B cell (primary cell): Measurements from ENCODE around the gene NTN4. TPM values are rescaled to one million over a fixed set of nuclear protein-coding genes. Genes with fewer than 3 reads are reported as not detected.

Experiments used
- ATAC-seq: fragments of 200-7000 bp; cut with Tn5 transposase; one replicate; pipeline ENCODE4 v1.10.0; 2021; ENCODE audit warnings: low read depth, mild to moderate bottlenecking, moderate number of reproducible peaks, moderate library complexity
- CTCF ChIA-PET: fragments of 350-600 bp; sonication (Branson Sonifier 250); formaldehyde crosslinking; loops from one replicate; lab custom pipeline; 2021; ENCODE audit warnings: antibody characterized with exemption, inconsistent platforms; lab: Charles Lee
- POLR2A ChIA-PET: fragments of 350-600 bp; sonication (Branson Sonifier 250); formaldehyde crosslinking; loops from one replicate; lab custom pipeline; 2021; ENCODE audit warnings: antibody characterized with exemption; lab: Charles Lee
- DNase-seq: peaks from one replicate; pipeline ENCODE4 v3.0.0; 2013
- H2AFZ ChIP-seq: 2 replicates; pipeline ENCODE4 v1.6.1; 2012; ENCODE audit warnings: mild to moderate bottlenecking, low read depth, low read length; ENCODE audit not compliant: insufficient read depth, poor library complexity, severe bottlenecking
- H3K27ac ChIP-seq, 2 donors: 1 replicate in 1 of 2; 2 replicates in 1 of 2; pipeline ENCODE4 v1.5.1; 2012 to 2013; ENCODE audit warnings: low read length in 2 of 2, mild to moderate bottlenecking in 2 of 2, moderate library complexity in 1 of 2
- H3K27me3 ChIP-seq, 4 experiments: fragments of 200-600 bp in 1 of 4; sonication (generic) in 1 of 4; replicated peaks in 1 of 4; 1 replicate in 2 of 4; 2 replicates in 2 of 4; pipeline versions ENCODE4 v1.6.1 to v1.7.0; 2013 to 2016; ENCODE audit warnings: low read length in 3 of 4, mild to moderate bottlenecking in 2 of 4, mixed read lengths in 1 of 4, moderate library complexity in 1 of 4; ENCODE audit not compliant: insufficient read depth in 4 of 4, control insufficient read depth in 3 of 4; ENCODE audit errors: control extremely low read depth in 1 of 4
- H3K36me3 ChIP-seq, 2 experiments: replicated peaks in 1 of 2; 1 replicate in 1 of 2; 2 replicates in 1 of 2; pipeline versions ENCODE4 v1.6.1 to v1.7.1; 2013; ENCODE audit warnings: low read length in 1 of 2; ENCODE audit not compliant: insufficient read depth in 2 of 2, control insufficient read depth in 1 of 2; ENCODE audit errors: control extremely low read depth in 1 of 2, extremely low read depth in 1 of 2
- H3K4me1 ChIP-seq, 2 donors: fragments of 200-600 bp in 1 of 2; sonication (generic) in 1 of 2; 1 replicate in 1 of 2; 2 replicates in 1 of 2; pipeline versions ENCODE4 v1.5.1 to v1.6.1; 2013 to 2017; ENCODE audit warnings: low read length in 2 of 2; ENCODE audit not compliant: control insufficient read depth in 2 of 2, insufficient read depth in 2 of 2
- H3K4me2 ChIP-seq: replicated peaks from 2 replicates; pipeline ENCODE3; 2012; ENCODE audit warnings: mild to moderate bottlenecking, low read depth, low read length; ENCODE audit not compliant: poor library complexity, severe bottlenecking
- H3K4me3 ChIP-seq, 5 experiments: fragments of 200-600 bp in 1 of 5; sonication (generic) in 1 of 5; 1 replicate in 3 of 5; 2 replicates in 2 of 5; pipeline versions ENCODE4 v1.5.1 to v1.7.0; 2011 to 2016; ENCODE audit warnings: low read length in 4 of 5, mild to moderate bottlenecking in 4 of 5, low read depth in 2 of 5, control low read depth in 1 of 5, moderate library complexity in 1 of 5; ENCODE audit not compliant: insufficient read depth in 1 of 5; ENCODE audit errors: control extremely low read depth in 1 of 5, extremely low read depth in 1 of 5
- H3K79me2 ChIP-seq: fragments of 200-600 bp; sonication (generic); one replicate; pipeline ENCODE4 v1.6.0; 2016; ENCODE audit warnings: low read length; ENCODE audit not compliant: control insufficient read depth, insufficient read depth
- H3K9ac ChIP-seq: fragments of 200-600 bp; sonication (generic); 2 replicates; pipeline ENCODE4 v1.6.1; 2017; ENCODE audit warnings: mild to moderate bottlenecking, low read length, moderate library complexity
- H3K9me3 ChIP-seq, 3 donors: one replicate each; pipeline versions ENCODE4 v1.6.1 to v1.7.1; 2013; ENCODE audit warnings: low read length in 2 of 3; ENCODE audit not compliant: control insufficient read depth in 2 of 3, insufficient read depth in 1 of 3; ENCODE audit errors: control extremely low read depth in 1 of 3
- H4K20me1 ChIP-seq: 2 replicates; pipeline ENCODE4 v1.6.0; 2012; ENCODE audit warnings: mild to moderate bottlenecking, low read length; ENCODE audit not compliant: insufficient read depth, control insufficient read depth, poor library complexity, severe bottlenecking
- H3K27ac Mint-ChIP-seq: one replicate; pipeline ENCODE4 v1.8.0; 2021; ENCODE audit warnings: mixed read lengths
- H3K27me3 Mint-ChIP-seq: one replicate; pipeline ENCODE4 v1.8.0; 2021; ENCODE audit warnings: mixed read lengths
- H3K4me1 Mint-ChIP-seq: one replicate; pipeline ENCODE4 v1.8.0; 2021; ENCODE audit warnings: mixed read lengths
- H3K4me3 Mint-ChIP-seq: one replicate; pipeline ENCODE4 v1.8.0; 2021; ENCODE audit warnings: mixed read lengths
- H3K9me3 Mint-ChIP-seq: one replicate; pipeline ENCODE4 v1.8.0; 2022; ENCODE audit warnings: mixed read lengths; ENCODE audit not compliant: insufficient read depth
- EZH2 ChIP-seq: IDR thresholded peaks from 2 replicates; pipeline ENCODE4 v1.6.1; 2012; ENCODE audit warnings: borderline replicate concordance, low read depth, mild to moderate bottlenecking, moderate library complexity, low read length; ENCODE audit not compliant: insufficient read depth, poor library complexity, severe bottlenecking
- WGBS: methylation state at CpG from one replicate; pipeline ENCODE4 v1.1.5; 2013; ENCODE audit warnings: missing lambda C conversion rate; ENCODE audit not compliant: insufficient coverage; 5-methylcytosine and 5-hydroxymethylcytosine counted together
- intact Hi-C: fragments of 100-400 bp; cut with micrococcal nuclease; formaldehyde crosslinking; loops from one replicate; pipeline ENCODE4 v1.10.0; 2022
- polyA plus RNA-seq: library from polyadenylated mRNA; depleted of rRNA; stranded (reverse); fragments of >200 nt; gene quantifications from 2 replicates; pipeline ENCODE4 v1.2.3, GENCODE V29; 2012
- total RNA-seq, 2 donors: library from RNA; stranded (reverse); fragments of 120-200 nt in 1 of 2; gene quantifications; 1 replicate in 1 of 2; 2 replicates in 1 of 2; pipeline versions ENCODE4 v1.2.3 to v1.2.4, GENCODE V29; 2013 to 2022
- TF ChIP-seq, protein P1 (sequence below): fragments of 200-600 bp; IDR thresholded peaks from one replicate; pipeline ENCODE4 v1.8.0; 2022; ENCODE audit warnings: antibody characterized with exemption, mild to moderate bottlenecking

NTN4 gene
- total and polyA plus RNA-seq, 2 donors (not counting 1 experiment from before 2014, with no cell fraction given): not detected

GRCh38 chr12:95810411-95810810 lies 19.8 kb upstream of the NTN4 start:
- Histone ChIP-seq H3K27me3 (peaks cover 0 to 8% (median 2%) of the 10 kb centered on the region in 4 experiments), H3K36me3 (no peaks in the 10 kb centered on the region), H3K4me2 (no peak overlapping the region), H3K79me2 (no peaks in the 10 kb centered on the region), H2AFZ (no peak overlapping the region), H3K4me1 (no peaks in the 10 kb centered on the region), H4K20me1 (no peaks in the 10 kb centered on the region), H3K9ac (no peak overlapping the region), H3K27ac (no peak overlapping the region), H3K4me3 (no peak overlapping the region), H3K9me3 (no peaks in the 10 kb centered on the region)
- Mint-ChIP-seq H3K27ac (no peak overlapping the region), H3K4me1 (no peaks in the 10 kb centered on the region), H3K27me3 (peaks cover 41% of the 10 kb centered on the region), H3K4me3 (no peak overlapping the region), H3K9me3 (no peaks in the 10 kb centered on the region)
- no peak for TF ChIP-seq EZH2
- TF ChIP-seq, protein P1, sequence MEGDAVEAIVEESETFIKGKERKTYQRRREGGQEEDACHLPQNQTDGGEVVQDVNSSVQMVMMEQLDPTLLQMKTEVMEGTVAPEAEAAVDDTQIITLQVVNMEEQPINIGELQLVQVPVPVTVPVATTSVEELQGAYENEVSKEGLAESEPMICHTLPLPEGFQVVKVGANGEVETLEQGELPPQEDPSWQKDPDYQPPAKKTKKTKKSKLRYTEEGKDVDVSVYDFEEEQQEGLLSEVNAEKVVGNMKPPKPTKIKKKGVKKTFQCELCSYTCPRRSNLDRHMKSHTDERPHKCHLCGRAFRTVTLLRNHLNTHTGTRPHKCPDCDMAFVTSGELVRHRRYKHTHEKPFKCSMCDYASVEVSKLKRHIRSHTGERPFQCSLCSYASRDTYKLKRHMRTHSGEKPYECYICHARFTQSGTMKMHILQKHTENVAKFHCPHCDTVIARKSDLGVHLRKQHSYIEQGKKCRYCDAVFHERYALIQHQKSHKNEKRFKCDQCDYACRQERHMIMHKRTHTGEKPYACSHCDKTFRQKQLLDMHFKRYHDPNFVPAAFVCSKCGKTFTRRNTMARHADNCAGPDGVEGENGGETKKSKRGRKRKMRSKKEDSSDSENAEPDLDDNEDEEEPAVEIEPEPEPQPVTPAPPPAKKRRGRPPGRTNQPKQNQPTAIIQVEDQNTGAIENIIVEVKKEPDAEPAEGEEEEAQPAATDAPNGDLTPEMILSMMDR: no peak
- ChIA-PET CTCF (interaction anchor here (0.6 kb wide), 1 partner anchor 706 kb away, joined by 3 read pairs; no protein-coding TSS in a partner anchor), POLR2A (no interaction called here)
- WGBS: no CpG with 5 or more reads among the region's 2 CpGs
- ATAC-seq (no peak), DNase-seq (no peak)
- intact Hi-C loops: no loop called here

DNA sequence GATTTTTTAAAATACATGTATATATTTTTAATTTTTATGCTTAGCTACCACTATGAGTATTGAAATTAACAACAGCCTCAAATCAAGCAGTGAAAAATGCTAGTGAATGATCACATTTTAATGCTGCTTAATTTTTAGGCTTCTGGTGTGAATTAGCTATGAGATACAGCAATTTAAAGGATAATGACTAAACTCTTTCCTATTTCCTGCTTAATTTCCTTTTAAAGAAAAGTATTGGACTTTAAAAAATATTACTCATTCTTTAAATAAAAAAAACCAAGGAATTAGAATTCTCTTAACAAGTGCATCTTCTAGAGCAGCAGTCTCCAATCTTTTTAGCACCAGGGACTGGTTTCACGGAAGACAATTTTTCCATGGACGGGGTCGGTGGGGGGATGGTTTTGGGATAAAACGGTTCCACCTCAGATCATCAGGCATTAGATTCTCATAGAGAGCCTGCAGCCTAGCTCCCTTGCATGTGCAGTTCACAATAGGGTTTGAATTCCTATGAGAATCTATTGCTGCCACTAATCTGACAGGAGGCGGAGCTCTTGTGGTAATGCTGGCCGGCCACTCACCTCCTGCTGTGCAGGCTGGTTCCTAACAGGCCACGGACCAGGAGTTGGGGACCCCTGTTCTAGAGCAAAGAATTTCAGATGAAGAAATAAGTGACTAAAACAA lies 18.6 kb upstream of the NTN4 start:
- ChIA-PET CTCF (no interaction called here), POLR2A (no interaction called here)
- H2AFZ ChIP-seq: no peak overlapping the region
- H3K27me3 ChIP-seq: peaks cover 0 to 8% (median 3%) of the 10 kb centered on the region in 4 experiments
- no peak overlapping the region for H3K27ac ChIP-seq
- TF ChIP-seq EZH2: no peak
- TF ChIP-seq, protein P1: no peak
- WGBS: 96% methylated on average over 5 of the region's 7 CpGs
- H3K4me2 ChIP-seq: no peak overlapping the region
- DNase-seq (no peak), ATAC-seq (no peak)
- no peak overlapping the region for H3K27ac Mint-ChIP-seq
- H3K79me2 ChIP-seq: no peaks in the 10 kb centered on the region
- no peak overlapping the region for H3K4me3 ChIP-seq
- H3K4me1 Mint-ChIP-seq: no peaks in the 10 kb centered on the region
- H3K9me3 Mint-ChIP-seq: no peaks in the 10 kb centered on the region
- no peaks in the 10 kb centered on the region for H3K36me3 ChIP-seq
- no peaks in the 10 kb centered on the region for H4K20me1 ChIP-seq
- no peaks in the 10 kb centered on the region for H3K4me1 ChIP-seq
- H3K4me3 Mint-ChIP-seq: no peak overlapping the region
- no peaks in the 10 kb centered on the region for H3K9me3 ChIP-seq
- peaks cover 42% of the 10 kb centered on the region for H3K27me3 Mint-ChIP-seq
- no peak overlapping the region for H3K9ac ChIP-seq
- intact Hi-C loops: no loop called here
